GM13977 (cell line): ENCODE data around the gene CLEC16A.
A peak's percentile ranks its signal among the peaks of the same experiment; 100 is the strongest.

ENCODE experiments used
- DNase-seq: peaks from one replicate; pipeline ENCODE4 v3.0.0; 2012; ENCODE audit warnings: low spot score
- in situ Hi-C: fragments of 300-500 bp; cut with MboI; formaldehyde crosslinking; loops from one replicate; pipeline ENCODE4 v1.12.0; 2022; ENCODE audit warnings: low sequenced_read_pairs, low pct_unique_long_range_greater_than_20kb, mixed read lengths, inconsistent platforms; ENCODE audit not compliant: unreplicated experiment
- TF ChIP-seq, protein P1 (sequence below): IDR thresholded peaks from 2 replicates; pipeline ENCODE4 v1.5.1; 2012; ENCODE audit warnings: mild to moderate bottlenecking, control low read depth; ENCODE audit not compliant: insufficient read depth; ENCODE audit errors: extremely low read depth, missing control alignments

CLEC16A gene

DNA sequence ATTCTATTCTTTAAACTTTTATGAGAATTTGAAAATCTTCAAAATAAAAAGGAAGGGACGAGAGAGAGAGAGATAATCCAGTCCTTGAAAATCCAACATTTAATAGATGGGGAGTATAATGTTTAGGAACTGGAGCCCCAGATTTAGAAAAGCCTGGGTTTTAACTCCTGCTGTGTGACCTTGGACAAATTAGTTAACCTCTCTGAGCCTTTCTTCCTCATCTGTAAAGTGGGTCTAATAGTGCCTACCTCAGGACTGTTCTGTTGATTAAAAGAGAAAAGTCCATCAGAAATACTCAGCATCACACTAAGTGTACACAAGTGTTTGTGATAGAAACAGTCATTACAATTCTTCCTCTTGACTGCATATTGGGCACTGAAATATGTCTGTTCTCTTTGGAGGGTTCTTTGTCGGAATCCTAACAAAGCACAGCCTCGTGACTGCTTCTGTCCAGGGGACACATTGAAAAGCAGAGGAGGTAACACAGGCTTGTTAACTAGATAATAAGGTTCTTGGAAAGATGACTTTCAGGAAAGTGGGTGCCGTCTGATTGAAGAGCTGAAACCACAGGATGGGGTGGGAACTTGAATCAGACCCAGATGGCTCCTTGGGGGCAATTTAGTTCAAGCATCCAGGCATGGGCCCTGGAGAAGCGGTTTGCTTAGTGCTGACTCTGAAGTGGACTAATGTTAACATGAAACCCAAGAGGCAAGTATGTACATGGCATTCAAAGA lies 128.2 kb downstream of the CLEC16A start:
- in situ Hi-C loops: no loop called here
- TF ChIP-seq, protein P1, sequence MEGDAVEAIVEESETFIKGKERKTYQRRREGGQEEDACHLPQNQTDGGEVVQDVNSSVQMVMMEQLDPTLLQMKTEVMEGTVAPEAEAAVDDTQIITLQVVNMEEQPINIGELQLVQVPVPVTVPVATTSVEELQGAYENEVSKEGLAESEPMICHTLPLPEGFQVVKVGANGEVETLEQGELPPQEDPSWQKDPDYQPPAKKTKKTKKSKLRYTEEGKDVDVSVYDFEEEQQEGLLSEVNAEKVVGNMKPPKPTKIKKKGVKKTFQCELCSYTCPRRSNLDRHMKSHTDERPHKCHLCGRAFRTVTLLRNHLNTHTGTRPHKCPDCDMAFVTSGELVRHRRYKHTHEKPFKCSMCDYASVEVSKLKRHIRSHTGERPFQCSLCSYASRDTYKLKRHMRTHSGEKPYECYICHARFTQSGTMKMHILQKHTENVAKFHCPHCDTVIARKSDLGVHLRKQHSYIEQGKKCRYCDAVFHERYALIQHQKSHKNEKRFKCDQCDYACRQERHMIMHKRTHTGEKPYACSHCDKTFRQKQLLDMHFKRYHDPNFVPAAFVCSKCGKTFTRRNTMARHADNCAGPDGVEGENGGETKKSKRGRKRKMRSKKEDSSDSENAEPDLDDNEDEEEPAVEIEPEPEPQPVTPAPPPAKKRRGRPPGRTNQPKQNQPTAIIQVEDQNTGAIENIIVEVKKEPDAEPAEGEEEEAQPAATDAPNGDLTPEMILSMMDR: no peak
- no peak for DNase-seq

DNA sequence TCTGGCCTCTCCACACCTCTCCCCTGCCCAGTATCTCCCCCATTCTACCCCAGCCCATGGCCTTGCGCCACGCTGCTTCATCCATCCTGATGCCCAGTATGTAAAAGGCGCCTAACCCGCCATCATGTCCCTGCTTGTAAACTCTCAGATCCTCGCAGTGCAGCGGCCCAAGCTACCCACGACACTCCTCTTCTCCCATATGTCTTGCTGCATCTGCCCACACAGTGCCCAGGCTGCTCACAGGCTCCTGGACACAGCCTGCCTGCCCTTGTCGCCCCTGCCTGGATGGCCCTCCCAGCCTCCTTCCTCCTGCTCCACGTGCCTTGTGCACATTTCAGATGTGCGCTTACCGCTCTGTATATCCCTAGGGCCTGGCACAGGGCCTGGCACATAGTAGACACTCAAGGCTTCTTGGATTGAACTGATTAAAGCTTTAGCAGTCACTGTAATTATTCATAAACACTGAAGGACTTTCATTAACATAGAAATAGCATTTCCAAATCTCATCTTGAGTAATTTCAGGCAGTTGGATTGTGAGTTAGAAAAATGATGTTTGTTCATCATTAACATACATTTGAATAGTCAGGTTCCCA lies 129.1 kb downstream of the CLEC16A start:
- DNase-seq: no peak
- in situ Hi-C loops: no loop called here
- TF ChIP-seq, protein P1: no peak

DNA sequence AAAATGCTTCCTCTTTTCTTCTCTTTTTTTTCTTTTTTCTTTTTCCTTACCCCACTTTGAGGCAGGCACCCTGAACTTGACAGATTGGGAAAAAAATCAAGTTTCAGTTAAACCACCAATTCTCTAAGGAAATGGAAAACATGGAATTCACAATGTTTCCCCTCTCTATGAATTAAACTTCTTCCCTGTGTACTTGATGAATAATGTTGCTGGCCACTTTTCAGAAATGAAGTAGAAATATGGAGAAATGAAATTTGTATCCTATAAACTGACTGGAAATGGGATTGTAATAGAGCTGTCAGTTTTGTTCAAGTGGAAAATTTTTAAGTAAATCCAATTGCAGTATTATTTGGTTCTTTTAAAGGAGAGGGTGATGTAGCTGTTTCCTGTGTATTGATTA lies 129.8 kb downstream of the CLEC16A start:
- no peak for DNase-seq
- TF ChIP-seq, protein P1: no peak

DNA sequence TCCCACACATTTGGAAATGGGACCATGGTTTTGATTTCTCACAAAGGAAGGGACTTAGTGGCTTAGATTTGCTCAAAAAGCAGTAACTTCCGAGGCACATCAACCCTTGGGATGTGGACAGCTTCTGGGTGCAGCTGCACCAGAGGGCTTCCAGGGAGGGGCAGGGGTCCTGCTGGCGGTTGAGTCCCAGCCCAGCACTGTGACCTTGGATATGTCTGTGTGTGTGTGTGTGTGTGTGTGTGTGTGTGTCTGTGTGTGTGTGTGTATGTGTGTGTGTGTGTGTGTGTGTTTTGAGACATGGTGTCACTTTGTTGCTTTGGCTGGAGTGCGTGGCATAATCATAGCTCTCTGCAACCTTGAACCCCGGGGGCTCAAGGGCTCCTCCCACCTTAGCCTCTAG lies 130.8 kb downstream of the CLEC16A start:
- TF ChIP-seq, protein P1: no peak
- in situ Hi-C loops: no loop called here
- DNase-seq: no peak

More for the DNA sequence above, 129.8 kb downstream of the CLEC16A start:
- in situ Hi-C loops: no loop called here

DNA sequence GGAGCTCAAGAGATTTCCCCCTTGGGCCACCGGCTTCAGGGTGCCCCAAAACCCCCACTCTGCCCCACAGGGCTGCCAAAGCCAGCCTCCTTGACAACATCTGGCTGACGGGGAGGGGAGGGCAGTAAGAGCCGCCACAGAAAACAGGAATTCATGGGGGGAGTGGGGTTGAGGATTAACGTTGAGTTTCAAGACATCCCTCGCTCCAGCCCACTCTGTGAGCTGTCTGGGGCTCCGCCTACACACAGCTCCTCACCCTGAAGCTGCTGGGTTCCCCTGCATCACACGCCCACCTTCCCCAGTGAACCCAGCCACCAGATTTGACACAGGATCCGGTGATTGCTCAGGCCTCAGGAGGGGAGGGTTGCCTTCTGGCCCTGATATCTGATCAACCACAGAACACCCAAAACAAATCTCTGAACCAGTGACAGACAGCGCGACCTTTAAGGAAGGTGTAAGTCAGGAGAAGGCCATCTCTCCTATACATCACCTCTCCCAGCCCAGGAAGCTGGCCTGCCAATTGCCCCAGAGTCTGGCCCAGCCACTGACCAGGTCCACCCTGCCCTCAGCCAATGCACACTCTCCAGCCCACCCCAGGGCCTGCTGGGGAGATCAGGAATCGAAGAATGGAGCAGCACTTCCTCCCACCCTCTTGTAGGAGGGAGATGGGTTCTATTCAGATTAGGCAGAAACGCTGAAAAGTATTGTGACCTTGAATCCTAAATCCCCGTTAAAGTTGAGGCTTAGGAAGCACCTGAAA lies 132.1 kb downstream of the CLEC16A start:
- peak; percentile 81 for DNase-seq
- in situ Hi-C loops: no loop called here
- TF ChIP-seq, protein P1: no peak

DNA sequence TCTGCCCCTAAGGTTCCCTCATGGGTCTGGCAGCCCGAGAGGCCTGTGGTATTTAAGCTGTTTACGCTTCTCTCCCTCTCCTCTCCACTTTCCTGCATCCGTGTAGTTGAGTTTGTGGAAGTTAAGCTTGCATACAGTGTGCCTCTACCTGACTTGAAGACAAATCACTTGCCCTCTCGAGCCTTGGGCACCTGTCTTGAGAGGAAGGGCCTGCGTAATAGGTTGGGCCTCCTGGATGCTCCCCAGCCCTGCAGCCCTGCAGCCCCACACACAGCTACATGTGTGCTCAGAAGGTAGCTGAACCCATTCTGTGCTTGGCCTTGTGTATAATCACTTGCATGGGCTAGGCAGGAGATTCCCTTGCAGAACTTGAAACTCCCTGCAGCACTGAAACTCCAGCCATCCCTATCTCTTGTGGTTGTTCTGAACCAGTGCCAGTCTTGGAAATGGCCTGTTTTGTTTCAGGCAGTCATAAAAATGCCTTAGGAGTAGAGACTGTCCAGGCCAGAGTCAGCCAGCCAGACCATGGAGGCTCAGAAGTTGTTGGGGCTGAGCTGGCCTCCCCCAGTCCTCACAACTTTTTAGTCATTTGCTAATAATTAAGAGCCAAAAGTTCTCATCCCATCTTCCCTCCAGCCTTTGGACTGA lies 134.6 kb downstream of the CLEC16A start:
- in situ Hi-C loops: no loop called here
- no peak for DNase-seq
- TF ChIP-seq, protein P1: no peak
